HUDEP-2 (cell line): ENCODE results near the gene REXO5.
A peak's percentile ranks its signal among the peaks of the same experiment; 100 is the strongest.
"Not testable (repeated sequence)": the region's sequence is repeated elsewhere in the genome, so short reads cannot be mapped to it uniquely, and the experiment has no call there.

Source experiments
- DNase-seq, 76 experiments: peaks; one replicate each; lab custom pipeline; 2025; ENCODE audit not compliant: unreplicated experiment in 76 of 76; lab: John Stamatoyannopoulos, UW

REXO5 gene

GRCh38 chr16:20846030-20846429 lies 39.7 kb downstream of the REXO5 start:
- DNase-seq, result no peak

- no peak for DNase-seq
Measured at GRCh38 chr16:20846551-20846950, 40.2 kb downstream of the REXO5 start.

GRCh38 chr16:20847550-20847949 lies 41.2 kb downstream of the REXO5 start:
- DNase-seq, result no peak

GRCh38 chr16:20849589-20850390 lies 43.5 kb downstream of the REXO5 start:
- peak in 52 of 76 experiments; percentile 7 to 71 (median 38) for DNase-seq

- no peak for DNase-seq
Measured at GRCh38 chr16:20850981-20851380, 44.7 kb downstream of the REXO5 start.

GRCh38 chr16:20851601-20852000 lies 45.3 kb downstream of the REXO5 start:
- no peak for DNase-seq

- DNase-seq, result no peak
Measured at GRCh38 chr16:20853143-20853542, 46.8 kb downstream of the REXO5 start.

GRCh38 chr16:20853981-20854620 lies 47.8 kb downstream of the REXO5 start:
- DNase-seq, result no peak

GRCh38 chr16:20854963-20855362 lies 48.6 kb downstream of the REXO5 start:
- no peak for DNase-seq

GRCh38 chr16:20857281-20857680 lies 51.0 kb downstream of the REXO5 start:
- DNase-seq, result no peak

GRCh38 chr16:20859229-20859628 lies 52.9 kb downstream of the REXO5 start:
- no peak for DNase-seq

- no peak for DNase-seq
Measured at GRCh38 chr16:20859699-20860098, 53.4 kb downstream of the REXO5 start.

GRCh38 chr16:20860361-20860760 lies 54.0 kb downstream of the REXO5 start:
- no peak for DNase-seq

- not testable (repeated sequence) for DNase-seq
Measured at GRCh38 chr16:20860995-20861394, 54.7 kb downstream of the REXO5 start.

- no peak for DNase-seq
Measured at GRCh38 chr16:20862162-20862960, 56.0 kb downstream of the REXO5 start.

GRCh38 chr16:20864376-20864775 lies 58.0 kb downstream of the REXO5 start:
- not testable (repeated sequence) for DNase-seq

GRCh38 chr16:20865420-20866131 lies 59.2 kb downstream of the REXO5 start:
- peak in 2 of 76 experiments; percentile 20 to 39 for DNase-seq

GRCh38 chr16:20866145-20866772 lies 59.9 kb downstream of the REXO5 start:
- peak in 40 of 76 experiments; percentile 3 to 64 (median 26) for DNase-seq

- no peak for DNase-seq
Measured at GRCh38 chr16:20866801-20867200, 60.5 kb downstream of the REXO5 start.

- no peak for DNase-seq
Measured at GRCh38 chr16:20867585-20867984, 61.3 kb downstream of the REXO5 start.
